H7 (cell line): Measurements from ENCODE around the gene DIRAS1. TPM values are rescaled to one million over a fixed set of nuclear protein-coding genes. Genes with fewer than 3 reads are reported as not detected.

Experiments
- DNase-seq: peaks from one replicate; pipeline ENCODE4 v3.0.0; 2012
- H3K27me3 ChIP-seq: 2 replicates; pipeline ENCODE4 v1.6.0; 2011; ENCODE audit warnings: mild to moderate bottlenecking, low read length; ENCODE audit not compliant: control insufficient read depth, insufficient read depth
- H3K36me3 ChIP-seq: replicated peaks from 2 replicates; pipeline ENCODE4 v1.5.1; 2011; ENCODE audit warnings: low read length; ENCODE audit not compliant: control insufficient read depth, insufficient read depth
- H3K4me3 ChIP-seq: 2 replicates; pipeline ENCODE4 v1.5.1; 2011; ENCODE audit warnings: low read depth, mild to moderate bottlenecking, control low read depth, low read length, moderate library complexity; ENCODE audit not compliant: insufficient read depth
- total RNA-seq: library from RNA; depleted of rRNA; stranded (reverse); fragments of >200 nt; shearing (Covaris generic); gene quantifications from 2 replicates; pipeline ENCODE4 v1.2.3, GENCODE V29; 2014

DIRAS1 gene
- total RNA-seq, 1 experiment from 2014 or later = 12.2 TPM

GRCh38 chr19:2726160-2726855 lies 5.1 kb upstream of the DIRAS1 start:
- no peak for DNase-seq
- no peaks in the 10 kb centered on the region for H3K36me3 ChIP-seq
- no peak overlapping the region for H3K4me3 ChIP-seq
- peaks cover 11% of the 10 kb centered on the region for H3K27me3 ChIP-seq

GRCh38 chr19:2724148-2724557 lies 3.0 kb upstream of the DIRAS1 start:
- Histone ChIP-seq H3K4me3 (no peak overlapping the region), H3K36me3 (no peaks in the 10 kb centered on the region), H3K27me3 (peaks cover 11% of the 10 kb centered on the region)
- DNase-seq = peak; percentile 72

DNA sequence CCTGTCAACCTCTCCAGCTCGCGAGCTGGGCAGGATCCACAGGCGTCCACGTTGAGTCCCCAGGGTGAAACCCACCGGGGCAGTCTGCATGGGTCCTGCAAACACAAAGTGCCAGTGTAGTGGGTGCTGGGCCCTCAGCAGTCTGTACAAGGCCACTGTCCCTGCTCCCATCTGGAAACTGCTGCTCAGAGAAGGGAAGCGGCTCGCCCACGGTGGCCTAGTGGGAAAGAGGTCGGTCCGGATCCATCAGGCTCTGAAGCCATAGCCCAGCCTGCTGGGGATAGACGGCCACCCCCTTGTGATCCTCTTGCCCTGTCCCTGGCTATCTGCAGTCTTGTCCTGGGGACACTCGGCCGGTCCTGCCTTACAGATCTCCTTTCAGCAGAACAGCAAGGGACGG lies 2.6 kb upstream of the DIRAS1 start:
- DNase-seq = no peak
- no peak overlapping the region for H3K4me3 ChIP-seq
- H3K36me3 ChIP-seq = no peaks in the 10 kb centered on the region
- H3K27me3 ChIP-seq = peaks cover 11% of the 10 kb centered on the region

GRCh38 chr19:2723345-2723715 lies 2.2 kb upstream of the DIRAS1 start:
- H3K27me3 ChIP-seq = peaks cover 11% of the 10 kb centered on the region
- no peaks in the 10 kb centered on the region for H3K36me3 ChIP-seq
- no peak overlapping the region for H3K4me3 ChIP-seq
- no peak for DNase-seq

- Histone ChIP-seq H3K36me3 (no peaks in the 10 kb centered on the region), H3K27me3 (peaks cover 11% of the 10 kb centered on the region), H3K4me3 (no peak overlapping the region)
- peak; percentile 62 for DNase-seq
Observed at GRCh38 chr19:2722541-2723344, 1.6 kb upstream of the DIRAS1 start.

DNA sequence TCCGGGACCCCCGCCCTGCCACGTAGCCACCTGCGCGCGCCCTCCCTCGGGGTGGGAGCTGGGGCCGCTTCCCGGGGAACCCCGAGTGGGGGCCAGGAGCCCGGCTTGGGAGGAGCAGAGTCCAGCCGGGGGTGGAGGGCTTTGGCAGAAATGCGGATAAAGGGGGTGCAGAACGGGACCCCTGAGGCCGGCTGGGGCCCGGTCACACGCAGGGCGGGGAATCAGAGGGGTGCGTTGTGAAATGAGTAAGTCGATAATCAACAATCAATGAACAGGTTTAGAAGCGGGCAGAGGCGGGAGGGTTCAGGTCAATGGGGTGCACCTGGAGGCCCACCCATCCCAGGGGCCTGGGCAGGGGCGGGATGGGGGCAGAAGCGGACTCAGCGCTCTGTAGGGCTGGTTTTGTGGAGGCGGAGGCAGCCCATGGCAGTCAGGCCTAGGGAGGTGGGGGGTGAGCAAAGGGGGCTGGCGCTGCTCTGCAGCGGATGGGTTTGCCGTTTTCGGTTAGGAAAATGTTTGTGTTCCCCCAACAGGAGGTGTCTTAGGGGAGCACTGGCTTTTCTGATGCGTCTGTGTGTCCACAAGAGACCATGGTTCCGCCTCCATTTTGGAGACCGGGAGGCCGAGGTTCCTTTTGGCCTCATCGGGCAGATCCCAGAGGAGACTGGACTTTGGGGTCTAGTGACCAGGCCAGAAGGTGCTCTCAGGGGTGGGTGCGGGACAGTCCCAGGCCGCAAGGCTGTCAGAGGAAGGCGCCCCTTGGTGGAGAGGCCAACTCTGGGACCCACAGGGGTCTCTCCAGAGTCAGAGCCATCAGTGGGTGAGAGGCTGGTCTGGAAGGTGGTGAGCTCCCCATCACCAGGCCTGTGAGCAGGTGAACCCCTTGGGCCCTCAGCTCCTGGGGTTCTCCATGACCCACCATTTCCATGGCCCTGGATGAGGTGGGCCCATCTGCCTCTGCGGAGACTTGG lies 683 bp upstream of the DIRAS1 start:
- DNase-seq = peak; percentile 88
- no peaks in the 10 kb centered on the region for H3K36me3 ChIP-seq
- peaks cover 11% of the 10 kb centered on the region for H3K27me3 ChIP-seq
- H3K4me3 ChIP-seq = peak overlapping the region; percentile 52

DNA sequence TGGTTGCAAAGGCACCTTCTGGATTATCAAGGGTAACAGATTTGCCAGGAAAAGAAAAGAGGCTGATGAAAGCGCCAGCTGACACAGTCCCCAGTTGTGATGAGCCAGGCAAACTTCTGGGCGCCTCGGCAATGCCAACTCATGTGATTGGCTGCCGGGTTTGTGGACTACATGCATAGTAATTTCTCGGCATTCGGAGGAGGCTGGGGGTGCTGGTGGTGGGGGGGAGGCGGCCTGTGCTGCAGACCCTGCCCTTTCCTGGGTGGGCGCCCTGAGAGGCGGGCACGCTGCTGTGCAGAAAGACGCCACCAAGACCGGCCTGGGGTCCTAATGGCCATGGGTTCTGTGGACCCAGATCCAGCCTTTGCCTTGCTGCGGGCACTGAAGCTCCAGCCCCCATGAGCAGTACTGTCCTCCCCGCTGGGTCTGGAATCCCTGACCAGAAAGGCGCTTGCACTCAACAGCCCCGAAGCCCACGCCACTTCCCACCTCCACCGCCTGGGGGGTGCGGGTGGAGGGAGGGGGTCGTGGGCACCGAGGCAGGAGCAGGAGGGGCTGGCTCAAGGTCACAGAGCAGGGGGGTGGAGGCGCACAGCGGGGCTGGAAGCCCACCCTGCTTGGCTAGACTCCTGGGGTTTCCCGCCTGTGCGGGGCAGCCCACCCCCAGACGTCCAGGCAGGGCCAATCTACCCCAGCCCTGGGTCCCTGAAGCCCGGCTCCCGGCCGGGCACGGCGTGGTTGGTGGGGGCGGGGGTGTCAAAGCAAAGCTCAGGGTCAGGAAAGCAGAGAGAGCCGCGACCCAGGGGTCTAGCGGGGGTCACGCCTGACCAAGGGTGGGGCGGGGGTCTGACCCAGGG lies 1.0 kb downstream of the DIRAS1 start:
- Histone ChIP-seq H3K27me3 (peaks cover 11% of the 10 kb centered on the region), H3K4me3 (peak overlapping the region; percentile 46), H3K36me3 (no peaks in the 10 kb centered on the region)
- peak; percentile 91 for DNase-seq

DNA sequence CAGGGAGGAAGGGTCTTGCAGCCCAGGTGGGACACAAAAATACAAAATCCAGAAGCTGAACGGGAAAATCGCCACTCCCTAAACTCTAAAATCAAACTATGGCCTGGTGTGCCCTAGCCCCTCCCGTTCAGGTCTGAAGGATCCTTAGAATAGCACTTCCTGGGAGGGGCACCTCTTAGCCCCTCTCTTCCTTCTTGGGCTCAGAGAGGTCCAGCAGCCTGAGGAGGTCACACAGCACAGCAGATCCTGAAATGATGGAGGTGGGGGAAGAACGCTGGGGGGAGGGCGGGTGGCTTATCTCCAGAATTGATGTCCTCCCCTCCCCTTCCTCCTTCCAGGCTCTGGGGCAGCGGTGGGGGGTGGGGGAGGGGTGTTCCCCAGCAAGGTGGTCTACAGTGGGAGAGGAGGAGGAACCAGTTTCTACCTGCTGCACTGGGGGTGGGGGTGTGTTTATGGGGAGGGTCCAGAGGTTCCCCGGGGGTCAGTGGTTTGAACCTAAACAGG lies 1.9 kb downstream of the DIRAS1 start:
- no peak overlapping the region for H3K4me3 ChIP-seq
- peak; percentile 68 for DNase-seq
- H3K27me3 ChIP-seq = peaks cover 11% of the 10 kb centered on the region
- H3K36me3 ChIP-seq = no peaks in the 10 kb centered on the region

- no peak overlapping the region for H3K4me3 ChIP-seq
- no peak for DNase-seq
- peaks cover 11% of the 10 kb centered on the region for H3K27me3 ChIP-seq
- no peaks in the 10 kb centered on the region for H3K36me3 ChIP-seq
Observed at GRCh38 chr19:2717638-2718541, 3.3 kb downstream of the DIRAS1 start.

- no peaks in the 10 kb centered on the region for H3K36me3 ChIP-seq
- no peak overlapping the region for H3K4me3 ChIP-seq
- H3K27me3 ChIP-seq = peaks cover 4% of the 10 kb centered on the region
- no peak for DNase-seq
Observed at GRCh38 chr19:2716722-2717637, 4.2 kb downstream of the DIRAS1 start.

DNA sequence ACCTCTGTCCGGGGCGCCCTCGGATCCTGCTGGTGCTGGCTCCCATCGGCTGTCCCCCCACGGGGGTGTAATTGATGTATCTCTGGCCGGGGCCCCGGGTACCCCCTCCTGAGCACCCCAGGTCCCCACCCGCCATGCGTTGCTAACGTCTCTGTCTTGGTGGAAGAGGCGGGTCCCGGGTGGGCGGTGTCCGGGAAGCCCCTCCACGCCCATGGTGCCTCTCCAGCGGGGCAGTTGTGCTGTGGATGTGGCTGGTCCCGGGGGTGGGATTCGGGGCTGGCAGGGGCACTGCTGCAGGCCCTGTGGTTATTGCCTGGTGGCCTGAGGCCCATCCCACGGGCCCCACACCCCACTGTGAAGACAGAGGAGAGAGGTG lies 4.9 kb downstream of the DIRAS1 start:
- Histone ChIP-seq H3K27me3 (no peaks in the 10 kb centered on the region), H3K4me3 (no peak overlapping the region), H3K36me3 (no peaks in the 10 kb centered on the region)
- no peak for DNase-seq
